H9 (cell line): ENCODE results near the gene MRPL39. TPM values are rescaled to one million over a fixed set of nuclear protein-coding genes. Genes with fewer than 3 reads are reported as not detected.

ENCODE experiments used
- DNase-seq: peaks from one replicate; pipeline ENCODE4 v3.0.0-alpha.2; 2017
- H2AFZ ChIP-seq: one replicate; pipeline ENCODE4 v1.6.1; 2013; ENCODE audit warnings: mild to moderate bottlenecking, low read length, control low read depth, moderate library complexity
- H2AK5ac ChIP-seq: 2 replicates; pipeline ENCODE4 v1.6.1; 2013; ENCODE audit warnings: low read length, control low read depth, mixed read lengths; ENCODE audit not compliant: insufficient read length
- H2BK120ac ChIP-seq: one replicate; pipeline ENCODE4 v1.6.1; 2013; ENCODE audit warnings: low read depth, mild to moderate bottlenecking, low read length, control low read depth, inconsistent platforms; ENCODE audit not compliant: poor library complexity, severe bottlenecking
- H2BK12ac ChIP-seq: 2 replicates; pipeline ENCODE4 v1.6.1; 2013; ENCODE audit warnings: low read length, control low read depth, mixed read lengths, low read depth; ENCODE audit not compliant: insufficient read length
- H2BK15ac ChIP-seq: 2 replicates; pipeline ENCODE4 v1.6.1; 2013; ENCODE audit warnings: low read depth, low read length, control low read depth
- H2BK20ac ChIP-seq: one replicate; pipeline ENCODE4 v1.6.1; 2013; ENCODE audit warnings: low read depth, mild to moderate bottlenecking, low read length, control low read depth, inconsistent platforms; ENCODE audit not compliant: poor library complexity, severe bottlenecking
- H2BK5ac ChIP-seq: 2 replicates; pipeline ENCODE4 v1.6.1; 2013; ENCODE audit warnings: low read length, control low read depth, mixed read lengths; ENCODE audit not compliant: insufficient read length
- H3K14ac ChIP-seq: 2 replicates; pipeline ENCODE4 v1.6.1; 2013; ENCODE audit warnings: low read length, control low read depth; ENCODE audit not compliant: insufficient read depth
- H3K18ac ChIP-seq: 2 replicates; pipeline ENCODE4 v1.6.1; 2013; ENCODE audit warnings: low read depth, mild to moderate bottlenecking, mixed read lengths, low read length, control low read depth; ENCODE audit not compliant: insufficient read length
- H3K23ac ChIP-seq: 2 replicates; pipeline ENCODE4 v1.6.1; 2013; ENCODE audit warnings: low read length, control low read depth, mixed read lengths, low read depth; ENCODE audit not compliant: insufficient read length
- H3K23me2 ChIP-seq: 2 replicates; pipeline ENCODE4 v1.6.1; 2013; ENCODE audit warnings: low read depth, mild to moderate bottlenecking, mixed read lengths, low read length, control low read depth; ENCODE audit not compliant: insufficient read length, poor library complexity, severe bottlenecking
- H3K27ac ChIP-seq: 2 replicates; pipeline ENCODE4 v1.5.1; 2013; ENCODE audit warnings: low read length, control low read depth, mixed read lengths, low read depth; ENCODE audit not compliant: insufficient read length
- H3K27me3 ChIP-seq: 2 replicates; pipeline ENCODE4 v1.6.1; 2013; ENCODE audit warnings: low read length, control low read depth, inconsistent platforms; ENCODE audit not compliant: insufficient read depth
- H3K4ac ChIP-seq: 2 replicates; pipeline ENCODE4 v1.6.1; 2013; ENCODE audit warnings: low read depth, mild to moderate bottlenecking, control low read depth, inconsistent platforms, low read length, moderate library complexity
- H3K4me1 ChIP-seq: 2 replicates; pipeline ENCODE4 v1.6.1; 2013; ENCODE audit warnings: low read length, control low read depth, inconsistent platforms; ENCODE audit not compliant: insufficient read depth
- H3K4me2 ChIP-seq: 2 replicates; pipeline ENCODE4 v1.6.1; 2013; ENCODE audit warnings: low read length, control low read depth, mixed read lengths; ENCODE audit not compliant: insufficient read length, insufficient read depth
- H3K56ac ChIP-seq: 2 replicates; pipeline ENCODE4 v1.6.1; 2013; ENCODE audit warnings: low read depth, mild to moderate bottlenecking, mixed read lengths, low read length, control low read depth; ENCODE audit not compliant: insufficient read length
- H3K79me1 ChIP-seq: 2 replicates; pipeline ENCODE4 v1.6.1; 2013; ENCODE audit warnings: low read depth, mild to moderate bottlenecking, moderate library complexity, low read length, control low read depth, inconsistent platforms; ENCODE audit not compliant: insufficient read depth, poor library complexity, severe bottlenecking
- H3K79me2 ChIP-seq: 2 replicates; pipeline ENCODE4 v1.6.1; 2013; ENCODE audit warnings: low read length, control low read depth, inconsistent platforms; ENCODE audit not compliant: insufficient read depth
- H3K9ac ChIP-seq: 2 replicates; pipeline ENCODE4 v1.6.1; 2013; ENCODE audit warnings: low read length, control low read depth, mixed read lengths; ENCODE audit not compliant: insufficient read length; ENCODE audit errors: extremely low read depth
- H3K9me3 ChIP-seq: one replicate; pipeline ENCODE4 v1.6.1; 2013; ENCODE audit warnings: low read depth, low read length, inconsistent platforms; ENCODE audit not compliant: control insufficient read depth
- H3T11ph ChIP-seq: one replicate; pipeline ENCODE4 v1.6.1; 2013; ENCODE audit warnings: mild to moderate bottlenecking, low read length, control low read depth, inconsistent platforms
- H4K20me1 ChIP-seq: one replicate; pipeline ENCODE4 v1.6.1; 2013; ENCODE audit not compliant: control insufficient read depth, insufficient read length, insufficient read depth
- H4K5ac ChIP-seq: 2 replicates; pipeline ENCODE4 v1.6.1; 2013; ENCODE audit warnings: low read depth, mild to moderate bottlenecking, mixed read lengths, low read length, control low read depth; ENCODE audit not compliant: insufficient read length
- H4K8ac ChIP-seq: replicated peaks from 2 replicates; pipeline ENCODE4 v1.6.1; 2013; ENCODE audit warnings: low read length, control low read depth, mixed read lengths, low read depth; ENCODE audit not compliant: insufficient read length
- H4K91ac ChIP-seq: 2 replicates; pipeline ENCODE4 v1.6.1; 2013; ENCODE audit warnings: low read depth, mild to moderate bottlenecking, moderate library complexity, mixed read lengths, low read length, control low read depth; ENCODE audit not compliant: insufficient read length
- H3K27ac Mint-ChIP-seq, 3 experiments: 2 replicates in 2 of 3; 3 replicates in 1 of 3; pipeline ENCODE4 v1.8.0; 2020 to 2021; ENCODE audit warnings: mixed read lengths in 3 of 3, mild to moderate bottlenecking in 1 of 3, moderate library complexity in 1 of 3
- H3K27me3 Mint-ChIP-seq: 2 replicates; pipeline ENCODE4 v1.8.0; 2021; ENCODE audit warnings: low read depth, mild to moderate bottlenecking, moderate library complexity, mixed read lengths
- H3K36me3 Mint-ChIP-seq, 3 experiments: 2 replicates in 2 of 3; 3 replicates in 1 of 3; pipeline ENCODE4 v1.8.0; 2020 to 2021; ENCODE audit warnings: low read depth in 3 of 3, mixed read lengths in 3 of 3; ENCODE audit not compliant: insufficient read depth in 1 of 3
- H3K4me1 Mint-ChIP-seq, 2 experiments: 2 replicates each; pipeline ENCODE4 v1.8.0; 2020; ENCODE audit warnings: mixed read lengths in 2 of 2
- H3K4me3 Mint-ChIP-seq, 2 experiments: 2 replicates in 1 of 2; 3 replicates in 1 of 2; pipeline ENCODE4 v1.8.0; 2020 to 2021; ENCODE audit warnings: mild to moderate bottlenecking in 2 of 2, mixed read lengths in 2 of 2, moderate library complexity in 1 of 2
- H3K9me3 Mint-ChIP-seq, 2 experiments: 2 replicates in 1 of 2; 3 replicates in 1 of 2; pipeline ENCODE4 v1.8.0; 2020; ENCODE audit warnings: mild to moderate bottlenecking in 2 of 2, mixed read lengths in 2 of 2, moderate library complexity in 1 of 2
- WGBS: extraction: QIAGEN DNeasy Blood & Tissue Kit; methylation state at CpG from one replicate; pipeline ENCODE4 v1.1.7; 2013; ENCODE audit warnings: missing lambda C conversion rate, low lambda C conversion rate, mixed read lengths; ENCODE audit not compliant: insufficient read length; ENCODE audit errors: extremely low coverage; 5-methylcytosine and 5-hydroxymethylcytosine counted together
- total RNA-seq: library from RNA; stranded (reverse); gene quantifications from 2 replicates; pipeline ENCODE4 v1.2.1, GENCODE V29; 2021
- TF ChIP-seq, protein P1 (sequence below): fragments of 200-600 bp; sonication (generic); conservative IDR thresholded peaks from 3 replicates; pipeline ENCODE4 v1.8.0; 2021; ENCODE audit warnings: antibody characterized with exemption, mild to moderate bottlenecking

Gene MRPL39
- total RNA-seq, 1 experiment from 2014 or later: 58.8 TPM

DNA sequence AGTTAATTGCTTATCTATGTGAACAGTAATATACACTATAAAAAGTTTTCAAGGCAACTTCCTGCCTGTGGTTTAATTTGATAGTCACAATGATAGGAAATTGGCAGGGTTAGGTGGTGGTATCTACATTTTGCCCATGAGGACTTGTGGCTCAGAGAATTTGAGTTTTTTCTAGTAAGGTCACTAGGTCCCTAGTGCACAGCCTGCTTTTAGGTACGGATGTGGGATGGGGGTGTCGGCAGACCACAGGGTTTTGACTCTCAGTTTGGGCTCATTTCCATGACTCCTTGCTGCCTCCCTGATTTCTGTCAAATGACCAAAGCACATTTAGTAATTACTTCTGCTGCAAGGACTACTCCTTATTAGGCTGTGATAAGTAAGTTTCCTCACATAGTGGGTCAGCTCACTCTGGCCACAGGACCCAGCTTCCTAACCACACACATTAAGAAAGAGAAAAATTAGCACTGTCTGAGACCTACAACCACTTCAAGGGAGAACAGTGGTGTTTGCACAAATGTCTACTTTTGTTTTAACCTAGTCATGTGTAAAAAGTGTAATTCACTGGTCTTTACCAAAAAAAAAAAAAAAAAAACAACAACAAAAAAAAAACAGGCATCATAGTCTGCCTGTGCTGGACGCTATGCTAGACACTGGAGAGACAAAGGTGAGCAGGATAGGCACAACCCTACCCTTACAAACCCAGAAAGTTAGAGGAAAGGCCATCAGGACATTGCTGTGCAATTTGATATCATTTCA, 43.7 kb downstream of the MRPL39 start:
- H2AFZ ChIP-seq: no peak overlapping the region
- H4K20me1 ChIP-seq: no peaks in the 10 kb centered on the region
- H4K91ac ChIP-seq: no peak overlapping the region
- H3K79me1 ChIP-seq: no peaks in the 10 kb centered on the region
- H4K5ac ChIP-seq: no peak overlapping the region
- H3K56ac ChIP-seq: no peak overlapping the region
- Mint-ChIP-seq H3K4me1 (peaks cover 14 to 15% of the 10 kb centered on the region in 2 experiments), H3K36me3 (no peaks in the 10 kb centered on the region; a peak in 1 of 7 replicates), H3K4me3 (no peak overlapping the region), H3K27me3 (peaks cover 49% of the 10 kb centered on the region), H3K27ac (no peak overlapping the region), H3K9me3 (no peaks in the 10 kb centered on the region)
- no peak overlapping the region for H2AK5ac ChIP-seq
- no peak overlapping the region for H2BK15ac ChIP-seq
- no peak overlapping the region for H3T11ph ChIP-seq
- peaks cover 9% of the 10 kb centered on the region for H3K23me2 ChIP-seq
- WGBS: no CpG with 5 or more reads among the region's 3 CpGs
- no peaks in the 10 kb centered on the region; the same call in 1 of the 2 replicates for H3K4me1 ChIP-seq
- no peak overlapping the region for H2BK120ac ChIP-seq
- no peak overlapping the region for H3K27ac ChIP-seq
- H3K9ac ChIP-seq: no peak overlapping the region
- no peak overlapping the region for H3K23ac ChIP-seq
- no peak overlapping the region for H2BK5ac ChIP-seq
- DNase-seq: no peak
- no peak overlapping the region for H3K18ac ChIP-seq
- H2BK12ac ChIP-seq: no peak overlapping the region
- no peaks in the 10 kb centered on the region for H3K79me2 ChIP-seq
- H3K14ac ChIP-seq: no peak overlapping the region
- H3K4me2 ChIP-seq: no peak overlapping the region
- H4K8ac ChIP-seq: no peak overlapping the region
- no peak overlapping the region for H2BK20ac ChIP-seq
- peaks cover 6% of the 10 kb centered on the region; the same call in 1 of the 2 replicates for H3K27me3 ChIP-seq
- no peak overlapping the region for H3K4ac ChIP-seq
- TF ChIP-seq, protein P1, sequence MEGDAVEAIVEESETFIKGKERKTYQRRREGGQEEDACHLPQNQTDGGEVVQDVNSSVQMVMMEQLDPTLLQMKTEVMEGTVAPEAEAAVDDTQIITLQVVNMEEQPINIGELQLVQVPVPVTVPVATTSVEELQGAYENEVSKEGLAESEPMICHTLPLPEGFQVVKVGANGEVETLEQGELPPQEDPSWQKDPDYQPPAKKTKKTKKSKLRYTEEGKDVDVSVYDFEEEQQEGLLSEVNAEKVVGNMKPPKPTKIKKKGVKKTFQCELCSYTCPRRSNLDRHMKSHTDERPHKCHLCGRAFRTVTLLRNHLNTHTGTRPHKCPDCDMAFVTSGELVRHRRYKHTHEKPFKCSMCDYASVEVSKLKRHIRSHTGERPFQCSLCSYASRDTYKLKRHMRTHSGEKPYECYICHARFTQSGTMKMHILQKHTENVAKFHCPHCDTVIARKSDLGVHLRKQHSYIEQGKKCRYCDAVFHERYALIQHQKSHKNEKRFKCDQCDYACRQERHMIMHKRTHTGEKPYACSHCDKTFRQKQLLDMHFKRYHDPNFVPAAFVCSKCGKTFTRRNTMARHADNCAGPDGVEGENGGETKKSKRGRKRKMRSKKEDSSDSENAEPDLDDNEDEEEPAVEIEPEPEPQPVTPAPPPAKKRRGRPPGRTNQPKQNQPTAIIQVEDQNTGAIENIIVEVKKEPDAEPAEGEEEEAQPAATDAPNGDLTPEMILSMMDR: no peak
- H3K9me3 ChIP-seq: no peaks in the 10 kb centered on the region
